ENCODE data around the gene NWD2.

- no peak for TF ChIP-seq EZH2 (IDR thresholded peaks at IDR 0.05; ENCODE audit: borderline replicate concordance, low read depth, low read length, severe bottlenecking)
- TF ChIP-seq CTCF (IDR thresholded peaks at IDR 0.05; ENCODE audit: borderline replicate concordance, extremely low read depth, low read length, poor library complexity, severe bottlenecking), result no peak
These were observed 23.8 kb downstream of the NWD2 start for GRCh38 chr4:37268319-37268718.
